HG02943 (cell line): ENCODE results near the gene ANKS1B.
A peak's percentile ranks its signal among the peaks of the same experiment; 100 is the strongest.
"Not testable (repeated sequence)": the region's sequence is repeated elsewhere in the genome, so short reads cannot be mapped to it uniquely, and the experiment has no call there.

Experiments used
- ATAC-seq: cut with Tn5 transposase; IDR thresholded peaks from one replicate; pipeline ENCODE4 v1.9.1; 2021; ENCODE audit warnings: mild to moderate bottlenecking, low read depth, moderate library complexity; ENCODE audit not compliant: unreplicated experiment

Gene ANKS1B

DNA sequence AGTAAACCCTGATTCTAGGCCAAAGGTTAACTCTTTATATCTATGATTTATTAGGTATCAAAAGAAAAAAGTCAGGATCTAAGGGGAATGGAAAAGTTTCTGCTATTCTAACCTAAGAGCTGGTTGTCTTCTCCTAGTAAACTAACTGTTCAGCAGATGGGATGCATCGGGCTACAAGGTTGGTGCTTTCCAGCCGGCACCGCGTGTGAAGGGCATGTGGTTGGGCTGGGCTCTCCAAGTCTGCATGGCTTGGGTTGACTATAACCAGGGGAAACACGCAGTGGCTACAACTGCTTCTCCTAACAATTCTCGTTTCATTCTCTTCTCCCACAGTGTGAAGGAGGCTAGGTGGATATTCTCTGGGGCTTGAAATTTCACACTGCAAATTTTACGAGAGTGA is 985.2 kb downstream of the ANKS1B start:
- ATAC-seq, result no peak

- peak; percentile 94 for ATAC-seq
Measured at GRCh38 chr12:98998697-98999299, 985.9 kb downstream of the ANKS1B start.

GRCh38 chr12:98997899-98998298 is 986.8 kb downstream of the ANKS1B start:
- no peak for ATAC-seq

DNA sequence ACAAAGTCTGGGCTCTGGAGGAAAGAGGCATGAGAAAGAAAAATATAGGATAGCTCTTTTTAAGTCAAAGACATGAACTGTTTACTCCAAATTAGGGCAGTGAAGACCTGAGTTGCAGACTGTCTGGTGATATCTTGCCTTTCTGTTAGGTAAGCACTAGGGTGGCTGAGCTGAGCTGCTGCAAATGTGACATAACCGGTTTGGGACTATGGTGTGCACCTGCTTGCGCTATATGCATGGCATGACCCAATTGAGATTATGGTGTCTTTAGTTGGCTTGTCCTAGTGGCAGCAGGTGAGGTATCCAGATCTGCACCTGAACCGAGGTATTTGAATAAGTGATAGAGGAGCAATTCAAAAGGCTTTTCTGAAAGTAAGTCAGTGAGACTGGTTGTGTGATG is 994.1 kb downstream of the ANKS1B start:
- ATAC-seq, result no peak

- no peak for ATAC-seq
Measured at GRCh38 chr12:98985156-98985555, 999.6 kb downstream of the ANKS1B start.

- no peak for ATAC-seq
Measured at GRCh38 chr12:98983647-98984046, 1001.1 kb downstream of the ANKS1B start.

- ATAC-seq, result no peak
Measured at GRCh38 chr12:98980508-98980907, 1004.2 kb downstream of the ANKS1B start.

DNA sequence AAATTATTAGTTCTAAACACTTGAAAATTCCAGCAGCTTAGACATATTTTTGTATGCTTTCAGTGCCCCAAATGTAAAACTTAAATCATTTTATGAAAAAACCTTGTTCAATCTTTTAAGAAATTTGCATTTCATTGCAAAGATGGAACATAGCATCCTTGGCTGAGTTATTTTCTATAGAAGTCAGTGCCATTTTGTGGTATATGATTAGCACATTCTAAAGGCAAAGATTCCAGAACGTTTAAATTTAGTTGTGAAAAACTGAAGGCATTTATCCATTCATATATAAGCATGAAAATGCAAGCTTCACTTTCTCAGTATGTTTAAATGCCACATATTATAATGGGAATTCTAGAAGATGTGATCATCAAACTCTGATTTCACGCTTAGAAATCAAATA is 1007.5 kb downstream of the ANKS1B start:
- ATAC-seq, result no peak

DNA sequence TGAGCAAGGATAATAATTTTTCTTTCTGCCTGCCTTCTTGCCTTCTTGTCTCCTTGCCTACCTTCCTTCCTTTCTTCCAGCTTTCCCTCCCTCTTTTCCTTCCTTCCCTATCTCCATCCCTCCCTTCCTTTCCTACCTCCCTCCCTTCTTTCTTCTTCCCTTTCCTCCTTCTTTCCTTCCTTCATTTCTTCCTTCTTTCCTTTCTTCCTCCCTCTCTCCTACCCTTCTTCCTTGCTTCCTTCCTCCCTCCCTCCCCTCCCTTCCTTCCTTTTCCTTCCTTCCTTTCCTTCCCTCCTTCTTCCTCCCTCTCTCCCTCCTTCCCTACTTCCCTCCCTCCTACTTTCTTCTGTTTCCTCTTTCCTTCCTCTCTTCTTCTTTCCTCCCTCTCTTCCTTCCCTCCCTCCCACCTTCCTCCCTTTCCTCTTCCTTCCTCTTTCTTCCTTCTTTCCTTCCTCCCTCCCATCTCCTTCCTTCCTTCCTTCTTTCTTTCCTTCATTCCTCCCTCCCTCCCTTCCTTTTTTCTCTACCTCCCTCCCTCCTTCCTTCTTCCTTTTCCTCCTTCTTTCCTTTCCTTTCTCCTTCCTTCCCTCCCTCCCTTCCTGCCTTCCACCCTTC is 1009.9 kb downstream of the ANKS1B start:
- ATAC-seq, result no peak

DNA sequence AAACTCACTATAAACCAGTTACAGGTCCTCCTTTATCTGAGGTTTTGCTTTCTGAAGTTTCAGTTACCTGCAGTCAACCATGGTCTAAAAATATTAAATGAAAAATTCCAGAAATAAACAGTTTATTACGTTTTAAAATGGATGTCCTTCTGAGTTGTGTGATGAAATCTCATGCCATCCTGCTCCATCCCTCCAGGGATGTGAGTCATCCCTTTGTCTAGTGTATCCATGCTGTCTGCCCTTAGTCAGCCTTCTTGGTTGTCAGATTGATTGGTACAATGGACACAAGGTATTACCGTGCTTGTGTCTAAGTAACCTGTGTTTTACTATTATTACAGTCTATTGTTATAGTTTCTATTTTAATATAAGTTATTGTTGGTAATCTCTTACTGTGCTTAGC is 1011.3 kb downstream of the ANKS1B start:
- no peak for ATAC-seq

DNA sequence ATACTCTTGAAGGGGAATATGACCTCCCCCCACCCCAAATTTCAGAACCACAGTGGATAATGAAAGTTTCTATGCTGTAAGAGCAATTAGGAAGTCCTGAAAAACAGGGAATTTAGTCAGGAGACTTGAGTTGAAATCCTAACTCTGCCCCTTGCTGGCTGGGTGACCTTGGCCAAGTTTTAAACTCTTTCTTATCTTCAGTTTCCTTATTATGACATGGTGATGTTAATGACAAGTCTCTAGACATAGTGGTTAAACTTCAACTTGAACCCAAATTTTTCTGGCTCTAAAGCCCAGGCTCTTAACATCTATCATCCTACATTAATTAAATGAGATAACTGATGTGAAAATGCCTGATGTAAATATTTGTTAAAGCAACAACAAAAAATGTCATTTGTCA is 1013.8 kb downstream of the ANKS1B start:
- no peak for ATAC-seq

DNA sequence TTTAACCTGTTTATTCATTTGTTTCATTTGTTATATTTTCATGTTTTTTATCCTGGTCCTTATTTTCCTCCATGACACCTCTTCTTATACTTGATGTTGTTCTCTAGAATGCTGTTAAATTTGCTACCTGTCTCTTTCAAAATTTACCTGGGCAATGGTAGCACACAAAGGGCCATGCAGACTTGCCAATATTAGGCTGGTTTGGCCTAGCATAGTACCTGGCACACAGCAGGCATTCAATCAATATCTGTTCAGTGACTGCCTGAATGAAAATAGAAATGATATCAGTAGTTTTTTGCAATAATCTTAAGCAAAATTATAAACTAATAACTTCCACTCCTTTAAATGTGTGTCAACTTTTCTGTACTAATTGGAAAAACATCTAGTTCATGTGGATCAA is 1014.5 kb downstream of the ANKS1B start:
- no peak for ATAC-seq

- no peak for ATAC-seq
Measured at GRCh38 chr12:98968896-98969295, 1015.8 kb downstream of the ANKS1B start.

GRCh38 chr12:98957135-98957534 is 1027.6 kb downstream of the ANKS1B start:
- ATAC-seq, result not testable (repeated sequence)

GRCh38 chr12:98955284-98955683 is 1029.5 kb downstream of the ANKS1B start:
- no peak for ATAC-seq

DNA sequence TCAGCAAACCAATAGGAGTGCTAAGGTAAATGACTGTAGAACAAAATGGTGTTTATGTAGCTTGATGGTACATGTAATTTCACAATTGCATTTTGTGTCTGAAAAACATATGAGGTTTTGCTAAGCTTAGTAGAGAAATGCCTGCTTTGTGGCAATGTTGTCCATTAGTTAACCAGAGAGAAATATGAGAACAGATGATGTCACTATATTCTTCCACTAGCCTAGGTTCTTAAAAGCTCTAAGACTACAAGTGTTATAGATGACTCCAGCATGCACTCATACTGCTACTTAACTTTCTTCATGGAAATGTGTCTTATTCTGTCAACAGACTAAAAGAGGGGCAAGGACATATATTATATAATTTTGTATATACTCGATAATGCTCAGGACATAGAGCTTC is 1030.2 kb downstream of the ANKS1B start:
- ATAC-seq, result no peak

GRCh38 chr12:98951406-98951805 is 1033.3 kb downstream of the ANKS1B start:
- no peak for ATAC-seq

DNA sequence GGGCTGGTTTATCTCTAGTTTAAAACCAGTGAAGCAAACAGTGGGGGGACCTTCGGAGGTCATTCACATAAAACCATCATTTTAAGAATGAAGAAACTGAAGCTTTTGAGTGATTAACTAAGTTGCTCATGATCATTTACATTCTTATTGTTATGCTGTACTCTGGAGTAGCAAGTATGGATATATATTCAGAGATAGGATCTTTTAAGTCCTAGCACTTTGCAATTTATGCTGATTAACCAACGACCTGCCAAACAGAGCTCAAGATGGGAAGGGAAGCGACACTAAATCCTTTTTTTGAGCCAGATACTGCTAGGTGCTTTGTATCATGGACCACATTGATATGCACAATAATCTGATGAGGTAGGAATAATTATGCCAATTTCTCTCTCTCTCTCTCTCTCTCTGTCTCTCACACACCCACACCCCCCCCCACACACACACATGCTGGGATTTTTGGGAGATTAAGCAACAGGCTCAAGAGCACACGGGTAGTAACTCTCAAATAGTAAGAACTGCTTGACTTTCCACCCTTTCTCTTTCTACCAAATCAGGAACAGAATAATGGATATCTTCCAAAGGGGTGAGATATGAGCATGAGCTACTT is 1036.3 kb downstream of the ANKS1B start:
- no peak for ATAC-seq

- ATAC-seq, result no peak
Measured at GRCh38 chr12:98945864-98946263, 1038.9 kb downstream of the ANKS1B start.

- ATAC-seq, result no peak
Measured at GRCh38 chr12:98939926-98940325, 1044.8 kb downstream of the ANKS1B start.

DNA sequence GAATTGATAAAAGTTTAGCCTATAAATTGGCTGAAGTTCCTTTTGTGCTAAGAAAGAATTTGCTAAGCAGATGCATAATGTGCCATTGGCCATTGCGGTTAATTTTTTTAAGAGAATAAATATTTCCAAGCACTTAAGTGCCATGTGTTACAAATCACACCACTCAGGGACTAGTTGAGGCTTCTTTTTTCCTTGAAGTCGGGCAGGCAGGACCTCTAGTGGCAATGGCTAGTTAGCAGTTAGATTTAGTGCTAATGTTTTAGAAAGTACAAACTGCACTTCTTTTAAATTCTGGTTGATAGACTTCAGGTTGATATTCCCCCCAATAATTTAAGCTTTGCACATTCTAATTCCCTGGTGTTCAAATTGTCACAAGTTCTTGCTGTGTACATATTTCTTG is 1045.4 kb downstream of the ANKS1B start:
- ATAC-seq, result no peak

DNA sequence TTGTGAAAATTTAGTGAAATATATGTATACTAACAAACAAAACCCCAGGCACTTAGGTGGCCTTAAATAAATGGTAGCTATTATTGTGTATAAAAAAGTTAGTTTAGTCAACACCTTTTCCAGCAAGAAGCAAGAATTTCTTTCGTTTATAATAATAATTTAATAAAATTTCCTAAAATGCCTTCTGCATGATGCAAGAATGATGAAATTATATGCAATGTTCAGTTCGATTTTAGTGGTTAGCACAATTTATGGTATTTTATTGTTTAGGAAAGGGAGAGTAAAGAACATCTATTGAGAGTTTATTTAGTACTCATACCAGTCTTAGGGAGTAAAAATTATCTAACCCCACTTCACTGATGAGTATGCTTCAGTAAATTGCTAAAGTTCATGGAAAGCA is 1048.9 kb downstream of the ANKS1B start:
- no peak for ATAC-seq
